GM12875 (cell line): ENCODE data around the gene MARCHF9.

Experiments used
- H3K4me3 ChIP-seq: one replicate; pipeline ENCODE4 v1.5.1; 2011; ENCODE audit warnings: low read depth, low read length, control low read depth
- TF ChIP-seq, protein P1 (sequence below): IDR thresholded peaks from 2 replicates; pipeline ENCODE4 v1.5.1; 2011; ENCODE audit warnings: low read depth, mild to moderate bottlenecking, control low read depth, inconsistent platforms, low read length, moderate library complexity, borderline replicate concordance; ENCODE audit not compliant: insufficient read depth

Gene MARCHF9

DNA sequence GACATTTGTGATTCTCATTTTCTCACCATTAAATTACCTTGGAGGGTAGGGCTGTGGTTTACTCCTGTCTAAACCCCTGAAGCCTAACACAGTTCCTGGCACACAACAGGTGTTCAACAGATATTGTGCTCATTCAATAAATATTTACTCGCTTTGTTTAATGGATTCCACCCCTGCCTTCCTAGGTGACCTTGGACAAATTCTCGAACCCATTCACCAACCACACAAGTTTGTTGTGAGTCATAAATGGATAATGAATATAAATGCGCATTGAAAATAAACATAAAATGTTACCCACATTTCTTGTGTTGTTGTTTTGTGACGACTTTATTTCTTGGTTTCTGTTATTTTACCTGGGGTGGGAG is 27.3 kb downstream of the MARCHF9 start:
- TF ChIP-seq, protein P1, sequence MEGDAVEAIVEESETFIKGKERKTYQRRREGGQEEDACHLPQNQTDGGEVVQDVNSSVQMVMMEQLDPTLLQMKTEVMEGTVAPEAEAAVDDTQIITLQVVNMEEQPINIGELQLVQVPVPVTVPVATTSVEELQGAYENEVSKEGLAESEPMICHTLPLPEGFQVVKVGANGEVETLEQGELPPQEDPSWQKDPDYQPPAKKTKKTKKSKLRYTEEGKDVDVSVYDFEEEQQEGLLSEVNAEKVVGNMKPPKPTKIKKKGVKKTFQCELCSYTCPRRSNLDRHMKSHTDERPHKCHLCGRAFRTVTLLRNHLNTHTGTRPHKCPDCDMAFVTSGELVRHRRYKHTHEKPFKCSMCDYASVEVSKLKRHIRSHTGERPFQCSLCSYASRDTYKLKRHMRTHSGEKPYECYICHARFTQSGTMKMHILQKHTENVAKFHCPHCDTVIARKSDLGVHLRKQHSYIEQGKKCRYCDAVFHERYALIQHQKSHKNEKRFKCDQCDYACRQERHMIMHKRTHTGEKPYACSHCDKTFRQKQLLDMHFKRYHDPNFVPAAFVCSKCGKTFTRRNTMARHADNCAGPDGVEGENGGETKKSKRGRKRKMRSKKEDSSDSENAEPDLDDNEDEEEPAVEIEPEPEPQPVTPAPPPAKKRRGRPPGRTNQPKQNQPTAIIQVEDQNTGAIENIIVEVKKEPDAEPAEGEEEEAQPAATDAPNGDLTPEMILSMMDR = no peak
- H3K4me3 ChIP-seq = no peak overlapping the region

DNA sequence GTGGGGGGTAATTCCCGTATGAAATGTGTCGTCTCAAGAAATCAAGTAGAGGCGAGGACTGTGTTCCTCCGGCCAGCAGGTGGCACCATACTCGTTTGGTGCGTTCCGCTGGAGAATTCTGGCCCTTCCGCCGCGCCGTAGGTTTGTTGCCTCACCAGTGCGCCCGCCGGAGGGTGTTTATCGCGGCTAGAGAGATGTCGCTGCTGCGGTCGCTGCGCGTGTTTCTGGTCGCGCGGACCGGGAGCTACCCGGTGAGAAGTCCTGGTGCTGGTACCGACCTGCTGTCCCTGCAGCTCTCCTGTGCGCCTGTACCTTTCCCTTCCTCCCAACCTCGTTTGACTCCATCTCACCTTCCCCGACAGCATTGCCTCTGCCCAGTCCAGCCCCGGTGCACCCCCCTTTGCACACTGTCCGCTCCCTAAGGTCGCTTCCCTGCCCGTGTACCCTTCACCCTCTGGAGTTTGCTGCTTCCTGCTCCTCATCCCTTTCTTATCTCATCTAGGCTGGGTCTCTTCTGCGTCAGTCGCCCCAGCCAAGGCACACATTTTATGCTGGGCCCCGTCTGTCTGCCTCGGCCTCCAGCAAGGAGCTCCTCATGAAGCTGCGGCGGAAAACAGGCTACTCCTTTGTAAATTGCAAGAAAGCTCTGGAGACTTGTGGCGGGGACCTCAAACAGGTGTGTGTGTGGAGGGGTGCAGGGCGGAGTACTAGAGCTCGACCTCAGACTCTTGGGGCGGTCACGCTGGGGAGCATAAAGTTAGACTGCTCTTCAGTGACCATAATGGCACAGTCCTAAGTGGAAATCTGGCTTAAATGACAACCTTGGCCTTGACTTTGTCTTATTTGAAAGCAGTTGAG is 27.9 kb downstream of the MARCHF9 start, which contains the start of gene TSFM:
TSS of gene TSFM (plus strand) at position 180 of the 858 bp plus-strand sequence. CDS start at position 195, 15 bp downstream.
- H3K4me3 ChIP-seq = peak within 1 kb of the TSS; percentile 66
- TF ChIP-seq, protein P1 = peak; percentile 91

DNA sequence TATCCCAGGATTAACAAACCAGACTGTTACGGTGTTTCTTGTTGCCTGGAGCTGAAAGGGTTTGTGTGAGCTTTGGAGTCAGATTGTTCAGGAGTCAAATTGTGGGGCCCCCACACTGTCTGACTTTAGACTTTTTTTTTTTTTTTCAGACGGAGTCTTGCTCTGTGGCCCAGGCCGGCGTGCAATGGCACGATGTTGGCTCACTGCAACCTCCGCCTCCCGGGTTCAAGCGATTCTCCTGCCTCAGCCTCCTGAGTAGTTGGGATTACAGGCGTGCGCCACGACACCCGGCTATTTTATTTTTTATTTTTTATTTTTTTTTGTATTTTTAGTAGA is 28.5 kb downstream of the MARCHF9 start:
- TF ChIP-seq, protein P1 = no peak

DNA sequence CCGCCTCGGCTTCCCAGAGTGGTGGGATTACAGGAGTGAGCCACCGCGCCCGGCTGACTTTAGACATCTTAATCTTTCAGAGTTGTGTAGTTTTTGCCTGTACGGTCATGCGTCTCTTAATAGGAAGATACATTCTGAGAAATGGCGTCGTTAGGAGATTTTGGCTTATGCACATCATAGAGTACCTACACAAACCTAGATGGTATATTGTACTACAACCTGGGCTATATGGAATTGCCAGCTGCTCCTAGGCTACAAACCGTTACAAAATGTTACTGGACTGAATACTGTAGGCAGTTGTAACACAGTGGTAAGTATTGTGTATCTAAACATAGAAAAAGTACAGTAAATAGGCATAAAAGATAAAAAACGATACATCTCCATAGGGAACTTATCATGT is 29.0 kb downstream of the MARCHF9 start:
- H3K4me3 ChIP-seq = no peak overlapping the region
- TF ChIP-seq, protein P1 = no peak

More for the DNA sequence above, 28.5 kb downstream of the MARCHF9 start:
- H3K4me3 ChIP-seq = peak overlapping the region; percentile 66

DNA sequence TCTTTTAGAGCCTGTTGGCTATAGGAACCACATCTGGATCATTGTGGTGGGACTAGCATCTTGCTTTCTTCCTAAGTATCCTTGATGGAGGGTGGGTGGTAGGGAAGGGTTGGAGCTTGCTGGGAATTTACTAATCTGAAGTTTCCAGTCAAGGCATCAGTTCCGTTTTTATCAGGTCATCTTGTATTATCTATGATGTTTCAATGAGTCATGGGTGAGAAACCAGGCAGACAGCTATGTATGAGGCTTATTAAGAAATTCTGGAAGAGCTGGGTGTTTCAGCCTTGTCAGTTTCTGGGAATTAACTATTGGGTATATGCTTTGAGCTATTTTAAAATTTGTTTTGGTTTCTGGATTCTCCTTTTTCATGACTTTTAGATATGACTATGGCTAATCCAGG is 39.0 kb downstream of the MARCHF9 start:
- H3K4me3 ChIP-seq = no peak overlapping the region
- TF ChIP-seq, protein P1 = no peak

DNA sequence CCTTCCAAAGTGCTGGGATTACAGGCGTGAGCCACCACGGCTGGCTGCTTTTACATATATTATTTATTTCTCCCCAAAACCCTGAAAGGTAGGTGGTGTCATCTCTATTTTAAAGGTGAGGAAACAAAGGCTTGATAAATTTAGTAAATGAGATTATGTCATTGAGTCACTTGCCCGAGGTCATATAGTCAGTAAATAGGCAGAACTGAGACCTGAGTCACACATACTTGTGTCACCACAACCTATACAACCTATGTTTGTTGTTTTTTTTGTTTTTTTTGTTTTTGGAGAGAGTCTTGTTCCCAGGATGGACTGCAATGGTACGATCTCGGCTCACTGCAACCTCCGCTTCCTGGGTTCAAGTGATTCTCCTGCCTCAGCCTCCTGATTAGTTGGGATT is 40.5 kb downstream of the MARCHF9 start:
- TF ChIP-seq, protein P1 = no peak
- no peak overlapping the region for H3K4me3 ChIP-seq

DNA sequence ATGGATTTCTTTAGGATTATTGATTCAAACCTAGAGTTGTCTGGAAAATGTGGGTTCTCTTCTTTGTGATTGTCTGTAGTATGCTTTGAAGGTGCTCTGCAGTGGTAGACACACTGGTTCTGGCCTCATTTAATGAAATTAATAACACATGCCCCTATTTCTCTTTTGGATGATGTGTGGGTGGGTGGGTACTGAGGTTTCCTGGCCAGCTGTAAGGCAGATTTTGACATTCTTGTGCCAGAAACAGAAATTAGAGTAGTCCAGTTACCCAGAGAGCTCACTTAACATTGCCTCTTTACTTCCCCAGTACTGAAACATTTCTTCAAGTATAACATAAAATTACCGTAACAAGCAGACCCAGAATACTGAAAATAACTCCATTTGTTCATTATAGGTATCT is 42.1 kb downstream of the MARCHF9 start:
- TF ChIP-seq, protein P1 = no peak
- no peak overlapping the region for H3K4me3 ChIP-seq
